Liver (tissue), 9 donors: ENCODE results near the gene EPHA6. TPM values are rescaled to one million over a fixed set of nuclear protein-coding genes. Genes with fewer than 3 reads are reported as not detected.

Experiments
- DNase-seq: peaks from one replicate; pipeline ENCODE4 v3.0.0-alpha.2; 2017; ENCODE audit warnings: low spot score
- H3K27ac ChIP-seq, 2 donors: one replicate each; pipeline ENCODE4 v1.7.0; 2013; ENCODE audit warnings: inconsistent platforms in 2 of 2, low read length in 2 of 2, control low read depth in 1 of 2, low read depth in 1 of 2, mild to moderate bottlenecking in 1 of 2
- H3K27me3 ChIP-seq, 4 donors: one replicate each; pipeline versions ENCODE4 v1.6.1 to v1.7.0; 2013; ENCODE audit warnings: low read length in 3 of 4, inconsistent platforms in 1 of 4, mild to moderate bottlenecking in 1 of 4, moderate library complexity in 1 of 4; ENCODE audit not compliant: control insufficient read depth in 4 of 4, insufficient read depth in 4 of 4
- H3K36me3 ChIP-seq, 4 donors: one replicate each; pipeline versions ENCODE4 v1.6.1 to v1.7.0; 2013; ENCODE audit warnings: low read length in 3 of 4, mild to moderate bottlenecking in 3 of 4, low read depth in 1 of 4, moderate library complexity in 1 of 4; ENCODE audit not compliant: control insufficient read depth in 4 of 4, insufficient read depth in 3 of 4
- H3K4me1 ChIP-seq, 4 donors: one replicate each; pipeline versions ENCODE4 v1.6.1 to v1.7.0; 2013; ENCODE audit warnings: low read length in 3 of 4, mild to moderate bottlenecking in 3 of 4, moderate library complexity in 1 of 4; ENCODE audit not compliant: control insufficient read depth in 4 of 4, insufficient read depth in 4 of 4
- H3K4me3 ChIP-seq, 3 donors: one replicate each; pipeline versions ENCODE4 v1.6.1 to v1.7.0; 2013; ENCODE audit warnings: low read length in 3 of 3, control low read depth in 1 of 3, low read depth in 1 of 3, mild to moderate bottlenecking in 1 of 3
- H3K9ac ChIP-seq, 2 donors: one replicate each; pipeline ENCODE4 v1.7.0; 2013; ENCODE audit warnings: low read length in 2 of 2, mild to moderate bottlenecking in 2 of 2, moderate library complexity in 2 of 2, control low read depth in 1 of 2, low read depth in 1 of 2
- H3K9me3 ChIP-seq, 4 donors: one replicate each; pipeline versions ENCODE4 v1.6.1 to v1.7.0; 2013; ENCODE audit warnings: low read length in 3 of 4; ENCODE audit not compliant: control insufficient read depth in 4 of 4
- ATF3 ChIP-seq: IDR thresholded peaks from 2 replicates; pipeline ENCODE4 v1.6.1; 2016; ENCODE audit warnings: antibody characterized with exemption
- EGR1 ChIP-seq, 2 donors: IDR thresholded peaks; 2 replicates each; pipeline ENCODE4 v1.6.1; 2016 to 2018; ENCODE audit warnings: antibody characterized with exemption in 2 of 2, low read depth in 2 of 2
- FOXA1 ChIP-seq: IDR thresholded peaks from 2 replicates; pipeline ENCODE4 v1.6.1; 2016; ENCODE audit warnings: antibody characterized with exemption
- FOXA2 ChIP-seq: IDR thresholded peaks from 2 replicates; pipeline ENCODE4 v1.6.1; 2016; ENCODE audit warnings: antibody characterized with exemption
- GABPA ChIP-seq, 2 donors: IDR thresholded peaks in 1 of 2; conservative IDR thresholded peaks in 1 of 2; 2 replicates each; pipeline ENCODE4 v1.6.1; 2016; ENCODE audit warnings: antibody characterized with exemption in 2 of 2, mild to moderate bottlenecking in 1 of 2, moderate library complexity in 1 of 2
- HNF4A ChIP-seq, 2 donors: conservative IDR thresholded peaks; 2 replicates each; pipeline ENCODE4 v1.6.1; 2016; ENCODE audit warnings: antibody characterized with exemption in 2 of 2, mild to moderate bottlenecking in 2 of 2
- HNF4G ChIP-seq: IDR thresholded peaks from 2 replicates; pipeline ENCODE4 v1.6.1; 2016; ENCODE audit warnings: antibody characterized with exemption
- JUND ChIP-seq, 2 donors: IDR thresholded peaks; 2 replicates each; pipeline ENCODE4 v1.6.1; 2016; ENCODE audit warnings: antibody characterized with exemption in 2 of 2
- NR2F2 ChIP-seq: IDR thresholded peaks from 2 replicates; pipeline ENCODE4 v1.6.1; 2016; ENCODE audit warnings: antibody characterized with exemption
- RAD21 ChIP-seq, 2 donors: IDR thresholded peaks; 2 replicates each; pipeline ENCODE4 v1.6.1; 2016; ENCODE audit warnings: antibody characterized with exemption in 2 of 2, mild to moderate bottlenecking in 2 of 2
- REST ChIP-seq: IDR thresholded peaks from 2 replicates; pipeline ENCODE4 v1.6.1; 2016; ENCODE audit warnings: antibody characterized with exemption, mild to moderate bottlenecking
- RXRA ChIP-seq, 2 donors: IDR thresholded peaks; 2 replicates each; pipeline ENCODE4 v1.6.1; 2017 to 2018; ENCODE audit warnings: antibody characterized with exemption in 2 of 2, mild to moderate bottlenecking in 1 of 2
- SP1 ChIP-seq: IDR thresholded peaks from 2 replicates; pipeline ENCODE4 v1.6.1; 2018; ENCODE audit warnings: antibody characterized with exemption, mild to moderate bottlenecking
- TAF1 ChIP-seq: conservative IDR thresholded peaks from 2 replicates; pipeline ENCODE4 v1.6.1; 2016; ENCODE audit warnings: antibody characterized with exemption, mild to moderate bottlenecking
- YY1 ChIP-seq: IDR thresholded peaks from 2 replicates; pipeline ENCODE4 v1.6.1; 2016; ENCODE audit warnings: antibody characterized with exemption, mild to moderate bottlenecking
- WGBS: extraction: QIAGEN DNeasy Blood & Tissue Kit; methylation state at CpG from one replicate; pipeline ENCODE4 v1.1.7; 2013; 5-methylcytosine and 5-hydroxymethylcytosine counted together
- polyA plus RNA-seq, 2 donors: library from polyadenylated mRNA; stranded (reverse) in 1 of 2; unstranded in 1 of 2; fragments of 200-250 nt in 1 of 2; fragments of >200 nt in 1 of 2; fragmentation: Nextera tagmentation in 1 of 2; extraction: Ambion mirVana in 1 of 2; gene quantifications; one replicate each; pipeline versions ENCODE4 v1.2.1 to v1.2.3, GENCODE V29; 2013 to 2015
- total RNA-seq, 2 donors: library from RNA; depleted of rRNA; stranded (reverse); fragments of >200 nt; gene quantifications; one replicate each; pipeline ENCODE4 v1.2.3, GENCODE V29; 2014
- TF ChIP-seq, protein P1 (sequence below): fragments of 150-350 bp; IDR thresholded peaks from 2 replicates; pipeline ENCODE4 v1.5.1; 2017; ENCODE audit warnings: improper control_type of control experiment, low read depth, low read length; ENCODE audit not compliant: missing input control
- TF ChIP-seq, protein P2 (sequence below): IDR thresholded peaks from 2 replicates; pipeline ENCODE4 v1.6.1; 2016; ENCODE audit warnings: antibody characterized with exemption
- TF ChIP-seq, protein P3 (sequence below): IDR thresholded peaks from 2 replicates; pipeline ENCODE4 v1.6.1; 2016; ENCODE audit warnings: antibody characterized with exemption
- donor health status: healthy.
- donor health status: healthy.
- donor health status: healthy.
- donor health status: healthy.
- donor health status: healthy.

The EPHA6 gene
- total and polyA plus RNA-seq, 4 donors, result 0.05 to 0.17 (median 0.05) TPM; not detected in 1

DNA sequence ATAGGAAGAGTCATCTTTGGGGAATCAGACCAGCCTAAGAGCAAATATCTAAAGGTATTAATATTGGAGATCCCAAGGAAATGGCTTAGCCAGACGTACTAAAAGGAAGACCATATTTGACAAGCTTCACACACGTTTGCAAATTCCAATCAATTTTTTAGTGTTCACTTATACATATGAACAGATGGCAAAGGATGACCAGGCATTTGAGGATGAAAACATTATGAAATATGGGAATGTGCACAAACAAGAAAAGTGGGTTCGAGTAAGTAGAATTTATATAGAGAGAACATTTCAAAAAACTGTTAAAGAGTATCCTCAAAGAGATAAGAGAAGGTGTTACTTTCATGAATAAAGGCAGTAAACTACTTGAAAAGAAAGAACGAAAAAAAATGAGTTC is 981.6 kb downstream of the EPHA6 start:
- Histone ChIP-seq H3K9ac (no peak overlapping the region), H3K27me3 (no peaks in the 10 kb centered on the region), H3K4me1 (no peaks in the 10 kb centered on the region), H3K27ac (no peak overlapping the region), H3K36me3 (peaks cover 0 to 2% (median 0%) of the 10 kb centered on the region in 4 donors), H3K9me3 (no peaks in the 10 kb centered on the region), H3K4me3 (no peak overlapping the region)
- TF ChIP-seq, protein P1, sequence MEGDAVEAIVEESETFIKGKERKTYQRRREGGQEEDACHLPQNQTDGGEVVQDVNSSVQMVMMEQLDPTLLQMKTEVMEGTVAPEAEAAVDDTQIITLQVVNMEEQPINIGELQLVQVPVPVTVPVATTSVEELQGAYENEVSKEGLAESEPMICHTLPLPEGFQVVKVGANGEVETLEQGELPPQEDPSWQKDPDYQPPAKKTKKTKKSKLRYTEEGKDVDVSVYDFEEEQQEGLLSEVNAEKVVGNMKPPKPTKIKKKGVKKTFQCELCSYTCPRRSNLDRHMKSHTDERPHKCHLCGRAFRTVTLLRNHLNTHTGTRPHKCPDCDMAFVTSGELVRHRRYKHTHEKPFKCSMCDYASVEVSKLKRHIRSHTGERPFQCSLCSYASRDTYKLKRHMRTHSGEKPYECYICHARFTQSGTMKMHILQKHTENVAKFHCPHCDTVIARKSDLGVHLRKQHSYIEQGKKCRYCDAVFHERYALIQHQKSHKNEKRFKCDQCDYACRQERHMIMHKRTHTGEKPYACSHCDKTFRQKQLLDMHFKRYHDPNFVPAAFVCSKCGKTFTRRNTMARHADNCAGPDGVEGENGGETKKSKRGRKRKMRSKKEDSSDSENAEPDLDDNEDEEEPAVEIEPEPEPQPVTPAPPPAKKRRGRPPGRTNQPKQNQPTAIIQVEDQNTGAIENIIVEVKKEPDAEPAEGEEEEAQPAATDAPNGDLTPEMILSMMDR, result no peak
- TF ChIP-seq EGR1 (IDR thresholded peaks at IDR 0.05; ENCODE audit: low read depth in 2 of 2) (no peak), REST (no peak), FOXA1 (no peak), RXRA (IDR thresholded peaks at IDR 0.05) (no peak), ATF3 (no peak), JUND (IDR thresholded peaks at IDR 0.05) (no peak), YY1 (no peak), FOXA2 (no peak), SP1 (no peak), HNF4G (no peak), HNF4A (conservative IDR thresholded peaks at IDR 0.05) (no peak), RAD21 (IDR thresholded peaks at IDR 0.05) (no peak), NR2F2 (no peak), GABPA (IDR thresholded peaks at IDR 0.05 in 1 of 2, conservative IDR thresholded peaks at IDR 0.05 in 1 of 2) (no peak), TAF1 (no peak)
- TF ChIP-seq, protein P2, sequence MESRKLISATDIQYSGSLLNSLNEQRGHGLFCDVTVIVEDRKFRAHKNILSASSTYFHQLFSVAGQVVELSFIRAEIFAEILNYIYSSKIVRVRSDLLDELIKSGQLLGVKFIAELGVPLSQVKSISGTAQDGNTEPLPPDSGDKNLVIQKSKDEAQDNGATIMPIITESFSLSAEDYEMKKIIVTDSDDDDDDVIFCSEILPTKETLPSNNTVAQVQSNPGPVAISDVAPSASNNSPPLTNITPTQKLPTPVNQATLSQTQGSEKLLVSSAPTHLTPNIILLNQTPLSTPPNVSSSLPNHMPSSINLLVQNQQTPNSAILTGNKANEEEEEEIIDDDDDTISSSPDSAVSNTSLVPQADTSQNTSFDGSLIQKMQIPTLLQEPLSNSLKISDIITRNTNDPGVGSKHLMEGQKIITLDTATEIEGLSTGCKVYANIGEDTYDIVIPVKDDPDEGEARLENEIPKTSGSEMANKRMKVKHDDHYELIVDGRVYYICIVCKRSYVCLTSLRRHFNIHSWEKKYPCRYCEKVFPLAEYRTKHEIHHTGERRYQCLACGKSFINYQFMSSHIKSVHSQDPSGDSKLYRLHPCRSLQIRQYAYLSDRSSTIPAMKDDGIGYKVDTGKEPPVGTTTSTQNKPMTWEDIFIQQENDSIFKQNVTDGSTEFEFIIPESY, result no peak
- TF ChIP-seq, protein P3, sequence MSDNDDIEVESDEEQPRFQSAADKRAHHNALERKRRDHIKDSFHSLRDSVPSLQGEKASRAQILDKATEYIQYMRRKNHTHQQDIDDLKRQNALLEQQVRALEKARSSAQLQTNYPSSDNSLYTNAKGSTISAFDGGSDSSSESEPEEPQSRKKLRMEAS, result no peak
- no peak for DNase-seq
- 93% methylated on average over 4 of the region's 4 CpGs for WGBS
